ENCODE measurements around the gene CSF1R. TPM values are rescaled to one million over a fixed set of nuclear protein-coding genes. Genes with fewer than 3 reads are reported as not detected.

CSF1R gene
- total RNA-seq, 1 donor from 2014 or later, result 2.7 TPM

DNA sequence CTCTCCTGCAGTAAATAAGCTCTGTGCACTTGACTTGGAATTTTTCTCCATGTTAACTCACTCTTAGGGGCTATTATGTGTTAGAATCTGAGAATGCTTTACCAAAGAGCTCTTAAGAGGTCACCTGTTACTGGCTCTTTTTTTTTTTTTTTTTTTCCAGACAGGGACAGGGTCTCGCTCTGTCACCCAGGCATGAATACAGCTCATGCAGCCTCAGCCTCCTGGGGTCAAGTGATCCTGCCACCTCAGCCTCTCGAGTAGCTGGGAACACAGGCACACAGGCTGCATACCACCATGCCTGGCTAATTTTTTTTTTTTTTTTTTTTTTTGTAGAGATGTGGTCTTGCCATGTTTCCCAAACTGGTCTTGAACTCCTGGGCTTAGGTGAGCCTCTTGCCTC is 63.7 kb downstream of the CSF1R start:
- ATAC-seq, result no peak

- peak; percentile 84 for ATAC-seq
Measured at GRCh38 chr5:150022158-150022531, 64.2 kb downstream of the CSF1R start.

- peak; percentile 92 for ATAC-seq
Measured at GRCh38 chr5:150021491-150022157, 64.7 kb downstream of the CSF1R start.

GRCh38 chr5:150020249-150020648 is 66.1 kb downstream of the CSF1R start:
- no peak for ATAC-seq

DNA sequence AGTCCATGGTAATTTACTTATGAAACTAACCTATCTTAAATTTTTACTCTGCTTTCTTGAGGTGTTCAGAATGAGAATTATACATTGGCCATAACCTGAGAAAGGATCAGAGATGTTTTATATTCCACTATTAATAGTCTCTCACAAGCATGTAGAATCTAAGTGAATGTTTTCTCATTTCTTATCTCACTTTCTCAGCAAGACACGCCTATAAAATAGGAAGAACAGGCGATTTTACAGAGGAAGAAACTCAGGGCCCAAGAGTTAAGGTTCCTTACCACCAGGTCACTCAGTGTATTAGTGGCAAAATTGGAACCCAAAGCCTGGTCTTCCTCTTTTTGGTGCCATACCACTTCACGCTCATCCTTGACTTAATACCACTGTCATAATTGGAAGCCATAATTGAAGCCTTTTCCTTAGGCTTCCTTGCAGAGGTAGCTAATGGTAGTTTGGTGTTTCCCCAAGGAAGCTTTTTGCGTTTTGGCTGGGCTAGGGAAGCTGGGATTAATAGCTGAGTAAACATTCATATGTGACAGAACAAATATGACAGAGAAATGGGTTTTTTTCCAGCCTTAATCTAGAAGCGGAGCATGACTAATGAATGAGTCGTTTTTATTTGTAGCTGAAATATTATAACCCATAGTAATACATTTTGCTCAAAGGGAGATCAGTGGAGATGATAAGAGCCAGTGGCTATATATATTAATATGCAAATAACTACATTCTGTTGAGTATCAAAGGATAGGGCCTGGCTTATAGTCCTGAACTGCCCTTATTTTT is 68.9 kb downstream of the CSF1R start:
- peak; percentile 10 for ATAC-seq

- no peak for ATAC-seq
Measured at GRCh38 chr5:150016537-150016936, 69.8 kb downstream of the CSF1R start.

DNA sequence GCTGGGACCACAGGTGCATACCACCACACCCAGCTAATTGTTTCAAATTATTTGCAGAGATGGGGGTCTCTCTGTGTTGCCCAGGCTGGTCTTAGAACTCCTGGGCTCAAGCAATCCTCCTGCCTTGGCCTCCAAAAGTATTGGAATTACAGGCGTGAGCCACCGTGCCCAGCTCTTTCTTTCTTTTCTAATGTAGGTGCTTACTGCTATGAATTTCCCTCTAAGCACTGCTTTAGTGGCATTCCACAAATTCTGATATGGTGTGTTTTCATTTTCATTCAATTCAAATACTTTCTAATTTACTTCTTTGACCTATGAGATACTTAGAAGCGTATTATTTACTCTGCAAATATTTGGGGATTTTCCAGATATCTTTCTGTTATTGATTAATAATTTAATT is 70.9 kb downstream of the CSF1R start:
- ATAC-seq, result no peak

DNA sequence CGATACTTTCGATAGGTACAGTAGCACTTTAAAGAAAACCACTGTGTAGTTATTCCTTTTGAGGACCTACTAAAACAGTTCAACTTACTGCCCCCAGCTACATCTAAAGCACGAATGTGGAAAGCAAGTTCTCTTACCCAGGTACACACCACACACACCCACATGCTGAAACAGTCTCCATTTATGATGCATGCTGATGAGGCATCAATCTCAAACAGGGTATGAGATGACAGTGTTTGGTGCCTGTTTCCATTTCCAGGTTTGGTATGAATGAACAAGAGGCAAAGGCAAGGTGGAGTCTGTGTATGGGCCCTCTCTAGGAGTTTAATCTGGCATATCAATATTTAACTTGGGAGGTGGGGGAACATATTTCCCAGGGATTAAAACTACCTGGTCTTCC is 71.9 kb downstream of the CSF1R start:
- ATAC-seq, result no peak

- ATAC-seq, result no peak
Measured at GRCh38 chr5:150013931-150014330, 72.4 kb downstream of the CSF1R start.

GRCh38 chr5:150009671-150010387 is 76.5 kb downstream of the CSF1R start:
- ATAC-seq, result peak; percentile 32

DNA sequence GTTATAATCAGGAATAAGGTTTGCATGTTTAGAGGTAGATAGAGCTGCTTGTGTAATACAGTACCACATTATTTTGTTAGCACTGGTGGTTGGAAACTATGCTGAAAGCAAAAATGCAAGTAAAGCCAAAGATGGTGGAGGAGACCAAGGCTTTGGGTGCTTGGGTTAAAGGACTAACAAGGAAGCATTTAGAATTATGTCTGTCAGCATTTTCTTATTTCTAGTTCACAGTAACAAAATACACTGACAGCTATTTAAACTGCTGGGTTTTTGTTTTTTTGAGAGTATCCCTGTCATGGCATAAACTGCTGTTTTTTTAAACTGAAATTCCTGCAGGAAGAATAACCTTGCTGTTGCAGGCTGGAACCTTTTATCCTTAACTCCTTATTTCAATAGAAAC is 79.3 kb downstream of the CSF1R start:
- ATAC-seq, result no peak

- no peak for ATAC-seq
Measured at GRCh38 chr5:150006318-150006717, 80.0 kb downstream of the CSF1R start.

Other genes with a start within 250 kb of the CSF1R start
- 0.48 TPM for gene PDE6A, start 141.8 kb downstream of the CSF1R start, total RNA-seq
- 8.9 TPM for gene SLC26A2, start 125.8 kb downstream of the CSF1R start, total RNA-seq
- gene TIGD6, start 85.9 kb downstream of the CSF1R start, total RNA-seq, result 2.6 TPM
- 13.4 TPM for gene HMGXB3, start 85.8 kb downstream of the CSF1R start, total RNA-seq
- 11.5 TPM for gene PDGFRB, start 69.3 kb upstream of the CSF1R start, total RNA-seq
- not detected for gene CDX1, start 80.2 kb upstream of the CSF1R start, total RNA-seq
- gene SLC6A7, start 103.5 kb upstream of the CSF1R start, total RNA-seq, result not detected
- 0.28 TPM for gene CAMK2A, start 203.2 kb upstream of the CSF1R start, total RNA-seq
- 1.7 TPM for gene ARSI, start 216.4 kb upstream of the CSF1R start, total RNA-seq